GM19328 (cell line): ENCODE results near the gene PCGF5.
"Not testable (repeated sequence)": the region's sequence is repeated elsewhere in the genome, so short reads cannot be mapped to it uniquely, and the experiment has no call there.

Experiments used
- ATAC-seq: cut with Tn5 transposase; IDR thresholded peaks from one replicate; pipeline ENCODE4 v1.9.1; 2021; ENCODE audit warnings: mild to moderate bottlenecking, moderate library complexity; ENCODE audit not compliant: unreplicated experiment

The PCGF5 gene

DNA sequence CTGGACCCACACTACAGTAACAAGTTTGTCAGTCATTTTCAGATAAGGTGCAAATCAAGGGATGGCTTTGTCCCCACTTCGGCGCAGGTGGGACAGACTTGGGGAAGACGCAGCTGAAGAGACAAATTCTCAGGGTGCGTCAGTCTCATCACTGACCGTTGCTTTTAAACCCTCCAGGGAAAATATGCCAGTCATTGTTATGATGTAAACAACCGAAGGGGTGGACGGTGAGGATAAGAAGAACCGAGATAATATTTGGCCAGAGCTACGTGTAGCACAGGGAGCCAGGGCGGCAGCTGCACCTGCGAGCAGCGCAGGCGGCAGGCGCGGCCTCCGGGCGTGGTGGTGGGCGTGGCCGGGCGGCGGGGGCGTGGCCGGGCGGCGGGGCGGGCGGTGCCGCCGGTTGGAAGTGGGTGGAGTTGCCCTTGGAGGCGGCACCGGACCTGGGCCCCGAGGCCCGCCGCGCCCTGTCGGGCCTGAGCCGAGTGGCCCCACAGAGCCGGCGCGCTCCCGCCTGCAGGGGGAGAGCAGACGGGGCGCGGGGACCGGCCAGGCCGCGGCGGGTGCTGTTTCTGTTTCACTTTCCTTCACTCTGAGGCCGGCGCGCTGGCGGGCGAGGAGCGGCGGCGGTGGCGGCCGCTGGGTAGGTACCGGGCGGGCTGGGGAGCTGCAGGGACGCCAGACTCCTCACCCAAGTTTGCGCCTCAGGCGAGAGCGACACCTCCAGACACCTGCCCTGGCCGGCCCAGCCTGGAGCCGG is at the start of gene PCGF5:
Gene PCGF5 (plus strand): TSS at position 470 of the 760 bp plus-strand sequence. CDS start 2,209 bp downstream, outside the sequence.
- ATAC-seq, result peak; percentile 95

DNA sequence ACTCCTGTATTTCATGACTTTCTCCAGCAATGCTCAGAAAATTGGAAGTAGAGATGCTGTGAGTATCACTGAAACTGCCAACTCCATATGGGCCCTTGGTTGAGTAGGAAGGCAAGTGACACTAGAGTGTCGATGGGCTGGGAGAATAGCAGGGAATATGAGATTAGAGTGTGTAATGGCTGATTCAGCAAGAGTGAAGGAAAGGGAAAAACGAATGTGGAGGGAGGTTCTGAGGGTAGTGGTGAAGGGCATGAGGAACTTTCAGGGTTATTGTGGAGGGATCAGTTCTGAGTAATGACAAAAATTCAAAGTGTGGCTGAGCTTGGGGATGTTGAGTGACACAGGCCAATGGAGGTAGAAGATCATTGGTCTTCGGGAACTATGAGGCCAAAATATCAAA is 49.0 kb upstream of the PCGF5 start:
- ATAC-seq, result no peak

DNA sequence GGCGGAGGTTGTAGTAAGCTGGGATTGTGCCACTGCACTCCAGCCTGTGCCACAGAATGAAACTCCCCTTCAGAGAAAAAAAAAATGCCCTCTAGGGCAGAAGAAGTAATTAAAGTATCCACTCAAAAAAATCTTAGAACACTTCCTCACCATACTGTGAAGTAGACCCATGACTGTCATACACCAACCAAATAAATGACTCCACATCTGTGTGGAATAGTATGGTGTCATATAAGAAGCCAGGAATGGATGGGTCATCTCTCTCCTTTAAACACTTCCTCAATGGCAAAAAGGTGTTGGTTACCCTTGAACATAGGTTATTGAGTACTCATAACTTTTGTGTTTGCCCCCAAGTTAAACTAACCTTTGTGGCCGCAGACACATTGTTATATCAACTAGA is 48.1 kb upstream of the PCGF5 start:
- ATAC-seq, result no peak

DNA sequence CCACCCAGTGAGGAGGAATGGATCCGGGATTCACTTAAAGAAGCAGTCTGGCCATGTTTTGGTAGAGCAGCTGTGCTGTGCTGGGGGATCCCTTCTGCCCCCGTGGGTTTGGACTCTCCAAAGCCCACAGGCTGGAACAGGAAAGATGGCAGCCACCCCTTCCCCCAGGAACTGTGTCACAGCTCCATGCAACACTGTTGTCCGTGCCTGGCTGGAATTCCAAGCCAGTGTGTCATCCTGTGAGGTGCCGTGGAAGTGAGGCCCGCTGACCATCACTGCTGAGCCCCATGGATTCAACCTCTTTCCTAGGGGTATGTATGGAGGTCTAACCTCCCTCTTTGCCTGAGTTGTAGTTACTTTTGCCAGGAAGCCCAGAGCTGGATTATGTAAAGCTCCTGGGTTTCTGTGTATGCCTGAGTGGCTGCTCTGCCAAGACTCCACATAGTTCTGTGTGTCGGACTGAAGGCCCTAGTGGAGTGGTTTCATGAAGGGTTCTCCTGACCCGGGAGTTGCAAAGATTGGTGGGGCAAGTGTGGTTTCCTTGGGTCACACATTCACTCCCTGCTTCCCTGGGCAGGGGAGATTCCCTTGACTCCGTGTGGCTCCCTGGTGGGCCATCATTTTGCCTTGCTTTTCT is 35.1 kb upstream of the PCGF5 start:
- no peak for ATAC-seq

DNA sequence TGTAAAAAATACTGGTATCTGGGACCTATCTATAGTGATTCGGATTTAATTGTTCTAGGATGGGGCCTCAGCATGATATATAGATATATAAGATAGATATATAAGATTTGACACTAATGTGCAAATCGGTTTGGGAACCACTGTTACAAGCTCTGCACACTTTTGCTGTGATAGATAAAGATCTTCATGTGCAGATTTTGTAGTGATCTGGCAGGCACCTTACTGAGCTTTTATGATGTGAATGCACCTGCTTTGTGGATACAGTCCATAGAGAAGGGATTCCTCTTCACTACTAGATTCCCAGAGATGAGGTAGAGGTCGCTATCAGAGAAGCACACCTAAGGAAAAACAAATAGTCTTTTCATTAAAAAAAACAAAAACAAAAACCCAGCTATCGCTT is 33.3 kb upstream of the PCGF5 start:
- no peak for ATAC-seq

DNA sequence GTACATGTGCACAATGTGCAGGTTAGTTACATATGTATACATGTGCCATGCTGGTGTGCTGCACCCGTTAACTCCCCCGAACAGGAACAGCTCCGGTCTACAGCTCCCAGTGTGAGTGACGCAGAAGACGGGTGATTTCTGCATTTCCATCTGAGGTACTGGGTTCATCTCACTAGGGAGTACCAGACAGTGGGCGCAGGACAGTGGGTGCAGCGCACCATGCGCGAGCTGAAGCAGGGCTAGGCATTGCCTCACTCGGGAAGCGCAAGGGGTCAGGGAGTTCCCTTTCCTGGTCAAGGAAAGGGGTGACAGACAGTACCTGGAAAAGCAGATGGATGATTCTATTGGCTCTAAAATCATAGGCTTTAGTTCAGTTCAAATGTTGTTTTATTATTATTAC is 32.5 kb upstream of the PCGF5 start:
- not testable (repeated sequence) for ATAC-seq

DNA sequence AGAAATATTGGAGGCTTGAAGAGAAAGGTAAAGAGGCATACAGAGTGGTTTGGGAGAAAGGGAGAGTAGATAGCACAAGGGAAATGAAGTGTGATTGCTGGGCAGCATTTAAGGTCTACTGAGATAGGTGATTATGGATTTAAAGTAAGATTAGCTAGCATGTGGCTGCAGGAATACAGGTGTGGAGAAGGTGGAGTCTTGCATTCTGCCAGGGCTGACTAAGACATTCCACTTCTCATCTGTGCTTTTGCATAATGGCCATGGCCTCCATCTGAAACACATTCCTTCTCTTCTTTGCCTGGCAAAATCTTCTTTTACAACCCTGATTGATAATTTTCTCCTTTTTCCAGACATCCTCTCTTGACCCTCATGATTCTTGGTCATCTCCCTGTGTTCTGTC is 31.6 kb upstream of the PCGF5 start:
- ATAC-seq, result no peak

DNA sequence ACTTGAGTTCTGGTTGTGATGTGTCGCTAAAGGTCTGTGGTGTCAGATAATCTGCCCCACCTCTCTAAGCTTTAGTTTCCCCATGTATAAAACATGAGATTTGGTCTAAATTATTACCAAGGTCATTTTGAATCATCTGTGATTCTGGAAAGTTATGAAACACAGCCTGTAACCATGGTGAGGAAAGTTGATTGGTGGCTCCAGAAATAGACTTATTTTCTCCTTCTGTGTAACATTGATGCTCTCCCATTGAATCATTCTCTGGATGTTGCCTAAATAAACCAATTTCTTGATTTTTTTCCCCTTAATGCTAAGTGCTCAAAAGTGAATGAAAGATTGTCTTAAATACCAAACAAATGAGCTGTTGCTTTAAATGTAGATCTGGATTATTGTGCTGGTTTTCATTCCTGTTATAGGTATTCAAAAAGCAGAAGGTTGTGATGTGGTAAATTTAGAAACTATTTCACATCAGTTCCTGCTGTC is 30.0 kb upstream of the PCGF5 start:
- peak; percentile 20 for ATAC-seq

DNA sequence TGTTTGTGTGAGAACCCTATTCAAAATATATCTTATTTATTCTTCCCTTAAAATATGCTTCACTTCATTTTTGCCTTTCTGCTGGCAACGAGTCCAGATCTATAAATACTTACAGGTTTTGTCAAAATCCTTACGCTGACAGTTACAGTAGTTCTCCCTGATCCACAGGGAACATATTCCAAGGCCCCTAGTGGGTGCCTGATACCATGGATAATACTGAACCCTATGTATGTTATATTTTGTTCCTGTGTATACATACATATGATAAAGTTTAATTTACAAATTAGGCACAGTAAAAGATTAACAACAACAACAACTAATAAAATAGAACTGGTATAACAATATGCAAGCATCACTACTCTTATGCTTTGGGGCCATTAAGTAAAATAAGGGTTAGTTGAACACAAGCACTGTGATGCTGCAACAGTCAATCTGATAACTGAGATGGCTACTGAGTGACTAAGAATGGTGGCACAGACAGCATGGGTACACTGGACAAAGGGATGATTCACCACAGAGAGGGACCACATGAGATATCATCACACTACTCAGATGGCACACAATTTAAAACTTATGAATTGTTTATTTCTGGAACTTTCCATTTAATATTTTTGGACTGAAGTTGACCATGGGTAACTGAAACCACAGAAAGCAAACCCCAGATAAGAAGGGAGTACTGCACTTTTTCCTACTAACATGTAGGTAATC is 29.4 kb upstream of the PCGF5 start:
- ATAC-seq, result peak; percentile 58

DNA sequence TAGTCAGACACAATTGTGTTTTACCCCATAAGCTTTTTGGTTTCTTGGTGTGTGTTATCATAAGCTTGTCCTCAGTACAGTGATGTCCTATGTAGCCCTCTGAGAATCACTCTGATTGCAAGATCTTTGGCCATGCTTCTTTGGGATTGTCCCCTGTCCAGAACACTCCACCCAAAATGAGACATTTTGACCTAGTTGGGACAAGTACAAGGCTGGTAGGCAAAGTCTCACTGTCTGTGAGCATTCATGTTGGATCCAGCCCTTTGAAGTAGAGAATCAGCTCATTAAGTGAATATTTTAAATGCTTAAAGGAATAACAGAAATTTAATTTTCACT is 28.9 kb upstream of the PCGF5 start:
- ATAC-seq, result no peak

DNA sequence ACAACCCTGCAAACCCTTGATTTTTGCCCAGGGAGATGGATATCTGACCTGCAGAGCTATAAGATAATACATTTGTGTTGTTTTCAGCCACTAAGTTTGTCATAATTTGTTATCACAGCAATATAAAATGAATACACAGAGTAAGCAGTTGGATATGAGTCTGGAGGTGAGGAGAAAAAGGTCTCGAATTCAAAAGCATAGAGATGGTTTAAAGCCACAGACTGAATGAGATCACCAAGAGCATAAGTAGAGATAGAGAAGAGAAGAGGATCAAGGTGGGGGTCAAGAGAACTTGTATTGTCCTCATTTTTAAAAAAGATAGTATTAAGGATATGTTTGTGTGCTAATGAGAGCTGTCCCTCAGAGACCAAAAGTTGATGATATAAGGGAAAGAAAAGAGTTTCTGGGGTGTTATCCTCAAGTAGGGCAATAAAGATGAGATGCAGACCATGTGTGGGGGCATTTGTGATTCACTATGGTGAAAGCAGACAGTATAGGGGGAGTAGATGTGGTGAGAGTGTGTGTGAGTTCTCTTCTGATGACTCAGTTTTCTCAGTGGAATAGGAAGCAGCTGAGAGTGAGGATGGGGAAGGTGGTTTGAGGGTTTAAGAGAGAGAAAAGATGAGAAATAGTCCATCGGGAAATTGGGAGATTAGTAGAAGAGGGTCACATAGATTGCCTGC is 25.8 kb upstream of the PCGF5 start:
- no peak for ATAC-seq

DNA sequence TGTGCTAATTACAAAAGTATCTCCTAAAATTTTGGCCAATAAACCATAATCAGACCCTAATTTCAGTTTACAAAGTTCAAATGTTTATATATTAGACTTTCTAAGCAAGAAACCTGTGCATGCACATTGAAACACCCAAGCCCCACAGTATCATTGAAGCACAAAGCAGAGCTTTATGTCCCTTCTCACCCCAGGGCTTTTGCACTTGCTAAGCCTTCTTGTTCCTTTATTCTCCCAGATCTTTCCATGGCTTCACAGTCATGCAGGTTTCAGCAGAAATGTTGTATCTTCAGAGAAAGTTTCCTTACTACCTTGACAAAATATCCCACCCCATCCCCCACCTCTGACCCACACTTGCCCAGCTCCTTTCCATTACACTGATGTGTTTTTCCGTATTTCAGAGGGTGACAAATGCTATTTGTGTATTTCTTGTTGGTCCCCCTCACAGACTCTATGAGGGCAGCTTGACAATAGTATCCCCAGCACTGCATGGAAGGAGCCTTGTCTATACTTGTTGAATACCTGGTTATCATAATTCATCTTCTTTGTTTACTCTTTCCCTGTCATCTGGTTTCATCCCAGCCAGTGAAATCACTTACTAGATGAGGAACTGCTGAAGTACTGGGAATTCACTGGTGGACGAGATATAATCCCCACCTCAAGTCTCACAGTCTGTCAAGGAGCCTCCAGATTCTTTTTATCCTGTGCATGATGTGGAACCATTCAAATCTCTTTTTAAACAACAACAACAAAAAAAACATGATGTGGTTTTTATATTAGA is 24.0 kb upstream of the PCGF5 start:
- no peak for ATAC-seq

DNA sequence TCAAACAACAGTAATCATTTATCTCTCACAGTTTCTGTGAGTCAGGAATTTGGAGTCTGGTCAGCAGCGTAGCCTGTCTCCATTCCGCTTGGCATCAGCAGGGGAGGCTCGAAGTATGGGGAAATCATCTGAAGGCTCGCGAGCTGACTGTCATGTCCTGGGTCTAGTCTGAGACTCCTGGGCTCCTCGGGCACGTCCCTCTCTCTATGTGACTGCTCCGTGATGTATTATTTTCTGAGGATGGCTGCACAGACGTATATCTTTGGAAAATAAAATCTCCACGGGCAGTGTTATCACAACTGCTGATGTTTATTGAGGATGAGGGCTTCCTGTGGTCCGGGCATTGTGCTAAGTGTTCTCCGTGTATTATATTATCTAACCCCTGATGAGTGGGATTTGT is 23.3 kb upstream of the PCGF5 start:
- ATAC-seq, result no peak

DNA sequence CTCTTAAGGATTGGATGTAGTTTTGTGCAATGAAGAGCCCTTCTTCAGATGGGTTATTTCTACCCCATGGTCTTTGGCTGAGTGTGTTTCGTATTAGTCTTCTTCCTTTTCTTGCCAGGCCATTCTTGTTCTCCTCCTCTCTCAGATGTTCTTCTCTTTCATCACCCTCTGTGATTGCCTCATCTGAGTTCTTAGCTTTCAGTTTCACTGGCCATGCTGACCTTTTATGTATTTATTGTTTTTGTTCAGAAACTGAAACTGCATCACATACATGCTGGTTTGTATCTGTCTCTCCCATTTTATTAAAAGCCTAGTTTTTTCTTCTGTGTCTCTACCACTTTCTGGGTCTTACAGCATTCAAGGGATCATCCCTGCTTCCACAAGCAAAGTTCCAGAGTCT is 21.7 kb upstream of the PCGF5 start:
- ATAC-seq, result peak; percentile 59

DNA sequence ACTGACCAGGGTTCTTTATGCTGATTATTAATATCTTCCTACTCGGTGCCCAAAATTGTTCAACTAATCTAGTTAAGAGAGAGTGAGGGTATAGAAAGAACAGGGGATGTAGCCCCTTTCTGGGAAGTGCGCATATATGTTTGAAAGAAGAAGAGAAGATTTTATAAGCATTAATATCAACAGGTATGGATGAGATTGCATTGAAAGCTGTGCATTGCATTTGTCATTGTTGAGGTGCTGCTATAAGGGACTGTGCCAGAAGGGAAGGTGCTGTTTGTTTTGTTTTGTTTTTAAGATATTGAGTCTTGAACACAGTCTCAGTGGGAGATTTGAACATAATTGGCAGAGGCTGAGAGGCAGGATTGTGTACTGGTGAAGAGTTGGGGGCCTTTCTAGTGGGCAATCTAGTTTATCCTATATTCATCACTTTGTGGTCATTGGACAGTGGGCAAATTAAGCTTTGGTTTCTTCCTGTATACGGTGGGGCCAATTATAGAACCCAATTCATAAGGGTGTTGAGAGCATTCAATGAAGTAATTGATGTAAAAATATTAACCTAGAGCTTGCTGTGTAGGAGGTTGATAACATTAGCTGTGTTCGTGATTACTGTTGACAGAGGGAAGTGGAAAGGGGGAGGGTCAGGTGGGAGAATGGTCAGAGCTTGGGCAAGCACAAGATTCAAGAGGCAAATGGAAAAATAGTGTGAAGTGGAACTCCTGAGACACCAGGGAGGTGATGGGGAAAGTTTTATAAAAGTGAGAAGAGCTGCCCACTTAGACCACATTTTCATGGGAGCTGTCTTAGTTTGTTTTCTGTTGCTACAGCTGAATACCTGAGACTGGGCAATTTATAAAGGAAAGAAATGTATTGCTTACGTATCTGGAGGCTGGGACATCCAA is 19.9 kb upstream of the PCGF5 start:
- no peak for ATAC-seq

DNA sequence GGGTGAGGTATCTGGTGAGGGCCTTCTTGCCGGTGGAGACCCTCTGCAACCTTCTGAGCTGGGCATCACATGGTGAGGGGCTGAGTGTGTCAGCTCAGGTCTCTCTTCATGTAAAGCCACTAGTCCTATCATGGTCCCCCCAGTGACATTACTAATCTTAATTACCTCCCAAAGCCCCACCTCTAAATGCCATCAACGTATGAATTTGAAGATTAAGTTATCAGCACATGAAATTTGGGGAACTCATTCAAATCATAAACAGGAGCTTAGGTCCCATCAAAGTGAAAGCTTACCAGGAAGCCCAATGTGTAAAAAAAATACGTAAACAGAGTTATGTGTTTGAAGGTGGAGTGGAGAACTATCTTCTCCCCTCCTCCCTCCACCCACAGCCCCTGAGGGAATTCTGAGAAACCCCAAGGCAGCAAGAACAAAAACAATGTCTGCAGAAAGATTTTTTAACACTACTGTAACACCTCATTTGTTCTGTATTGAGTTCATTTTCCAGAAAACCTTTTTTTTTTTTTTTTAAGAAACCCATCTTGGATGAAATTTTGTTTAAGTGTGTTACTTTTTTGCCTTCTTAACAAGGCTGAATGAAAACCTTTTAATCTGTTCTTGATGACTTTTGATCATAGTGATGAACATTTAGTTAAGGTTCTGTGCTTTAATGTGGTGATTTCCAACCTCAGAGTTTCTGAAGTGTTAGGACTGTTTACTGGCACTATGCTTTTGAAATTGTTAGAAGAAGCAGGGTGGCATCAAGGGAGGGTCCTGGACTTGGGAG is 19.1 kb upstream of the PCGF5 start:
- ATAC-seq, result no peak

DNA sequence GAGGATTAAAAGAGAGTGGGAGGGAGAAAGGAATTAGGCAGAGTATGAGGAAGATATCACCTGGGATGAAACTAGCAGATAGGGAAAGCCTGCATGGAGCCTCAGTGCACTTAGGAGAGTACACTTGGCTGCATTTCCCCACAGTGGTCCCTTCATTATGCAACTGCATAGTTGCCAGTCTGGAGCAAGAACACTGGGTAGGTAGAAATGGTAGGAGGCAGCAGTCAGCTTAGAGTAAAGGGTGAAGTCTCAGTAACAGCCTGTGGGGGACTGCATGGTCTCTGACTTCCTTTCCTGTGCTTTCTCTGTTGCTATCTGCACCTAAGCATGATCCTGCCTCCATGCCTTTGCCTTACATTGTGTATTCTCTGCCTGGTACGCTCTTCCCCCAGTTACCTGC is 14.0 kb upstream of the PCGF5 start:
- peak; percentile 43 for ATAC-seq

DNA sequence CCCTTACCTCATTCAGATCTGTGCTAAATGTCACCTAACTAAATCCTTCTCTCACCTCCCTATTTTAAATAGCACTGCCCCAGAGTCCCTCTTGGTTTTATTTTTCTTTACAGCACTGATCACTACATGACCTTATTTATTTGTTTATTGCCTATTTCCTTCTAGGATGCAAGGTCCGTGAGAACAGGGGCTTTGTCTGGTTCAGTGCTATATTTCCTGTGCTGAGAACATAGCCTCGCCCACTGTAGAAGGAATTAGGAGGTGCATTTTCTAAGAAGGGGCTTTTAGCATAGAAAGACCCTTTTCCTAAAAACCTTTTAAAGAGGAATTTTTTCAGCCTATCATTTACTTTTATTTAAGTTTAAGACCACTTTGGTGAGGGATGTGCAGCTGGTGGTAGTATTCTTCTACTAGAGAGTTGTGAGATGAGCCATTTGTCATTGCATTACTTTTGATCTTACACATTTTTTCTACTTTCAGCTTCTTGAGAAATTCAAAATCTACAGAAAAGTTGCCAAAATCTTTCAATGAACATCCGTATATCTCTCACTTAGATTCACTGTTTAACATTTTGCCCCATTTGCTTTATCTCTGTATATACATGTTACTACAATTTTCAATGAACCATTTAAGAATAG is 13.5 kb upstream of the PCGF5 start:
- no peak for ATAC-seq
